A673 (cell line): ENCODE results near the gene WFDC1.

ENCODE experiments used
- EZH2 ChIP-seq: fragments of 200-600 bp; sonication (generic); IDR thresholded peaks from 2 replicates; pipeline ENCODE4 v1.6.1; 2017; ENCODE audit warnings: borderline replicate concordance, low read depth, mild to moderate bottlenecking, mixed read lengths, antibody characterized with exemption, low read length; ENCODE audit not compliant: poor library complexity, severe bottlenecking
- TF ChIP-seq, protein P1 (sequence below): fragments of 300-800, 200-600 bp; sonication (generic); conservative IDR thresholded peaks from 2 replicates; pipeline ENCODE4 v1.5.1; 2017; ENCODE audit warnings: low read depth, mild to moderate bottlenecking, antibody characterized with exemption, low read length, moderate library complexity, mixed read lengths

DNA sequence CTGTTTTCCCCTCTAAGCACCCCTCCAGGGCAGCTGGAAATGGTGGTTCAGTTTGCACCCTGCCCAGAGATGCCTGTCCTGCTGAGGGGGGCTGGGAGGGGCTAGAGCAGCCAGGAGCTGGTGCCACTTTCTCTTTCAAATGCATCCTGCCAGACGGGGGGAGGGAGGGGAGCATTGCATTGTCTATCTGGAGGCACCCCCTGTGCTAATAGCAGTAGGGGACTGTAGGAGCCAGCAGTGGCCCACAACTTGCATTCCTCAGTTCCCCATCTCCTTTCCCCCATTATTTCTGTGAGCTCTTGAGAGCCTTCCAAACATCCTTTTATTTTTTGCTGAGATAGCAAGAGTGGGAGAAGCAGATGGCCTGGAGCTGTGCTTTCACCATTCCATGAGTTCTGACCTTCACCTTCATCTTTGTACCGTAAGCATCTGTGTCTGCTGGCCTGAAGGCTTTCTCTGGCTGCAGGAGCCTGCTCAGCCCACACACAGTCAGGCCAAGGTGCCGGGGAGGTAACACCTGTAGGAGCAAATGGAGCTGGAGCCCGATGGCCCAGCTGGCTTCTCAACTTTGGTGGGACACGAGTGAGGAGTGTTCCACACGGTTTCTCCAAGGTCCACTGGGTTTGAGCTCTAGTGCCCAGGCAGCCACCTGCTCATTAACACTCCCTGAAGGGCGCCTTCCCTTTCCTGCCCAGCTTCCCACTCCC, 5.2 kb downstream of the WFDC1 start:
- TF ChIP-seq, protein P1, sequence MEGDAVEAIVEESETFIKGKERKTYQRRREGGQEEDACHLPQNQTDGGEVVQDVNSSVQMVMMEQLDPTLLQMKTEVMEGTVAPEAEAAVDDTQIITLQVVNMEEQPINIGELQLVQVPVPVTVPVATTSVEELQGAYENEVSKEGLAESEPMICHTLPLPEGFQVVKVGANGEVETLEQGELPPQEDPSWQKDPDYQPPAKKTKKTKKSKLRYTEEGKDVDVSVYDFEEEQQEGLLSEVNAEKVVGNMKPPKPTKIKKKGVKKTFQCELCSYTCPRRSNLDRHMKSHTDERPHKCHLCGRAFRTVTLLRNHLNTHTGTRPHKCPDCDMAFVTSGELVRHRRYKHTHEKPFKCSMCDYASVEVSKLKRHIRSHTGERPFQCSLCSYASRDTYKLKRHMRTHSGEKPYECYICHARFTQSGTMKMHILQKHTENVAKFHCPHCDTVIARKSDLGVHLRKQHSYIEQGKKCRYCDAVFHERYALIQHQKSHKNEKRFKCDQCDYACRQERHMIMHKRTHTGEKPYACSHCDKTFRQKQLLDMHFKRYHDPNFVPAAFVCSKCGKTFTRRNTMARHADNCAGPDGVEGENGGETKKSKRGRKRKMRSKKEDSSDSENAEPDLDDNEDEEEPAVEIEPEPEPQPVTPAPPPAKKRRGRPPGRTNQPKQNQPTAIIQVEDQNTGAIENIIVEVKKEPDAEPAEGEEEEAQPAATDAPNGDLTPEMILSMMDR = no peak
- no peak for TF ChIP-seq EZH2
